HEK293T (cell line): ENCODE results near the gene WDR49.

Experiments used
- BHLHE40 ChIP-seq: fragments of 450-650 bp; IDR thresholded peaks from 2 replicates; pipeline ENCODE4 v1.6.1; 2016; ENCODE audit warnings: mild to moderate bottlenecking, moderate library complexity, borderline replicate concordance
- CTBP1 ChIP-seq: fragments of 450-650 bp; IDR thresholded peaks from 2 replicates; pipeline ENCODE4 v1.6.1; 2016; ENCODE audit warnings: borderline replicate concordance
- FOXK2 ChIP-seq: fragments of 450-650 bp; IDR thresholded peaks from 2 replicates; pipeline ENCODE4 v1.6.1; 2016; ENCODE audit warnings: mild to moderate bottlenecking
- FOXM1 ChIP-seq: fragments of 450-650 bp; IDR thresholded peaks from 2 replicates; pipeline ENCODE4 v1.6.1; 2017; ENCODE audit warnings: mild to moderate bottlenecking, borderline replicate concordance
- NFRKB ChIP-seq: fragments of 450-650 bp; IDR thresholded peaks from 2 replicates; pipeline ENCODE4 v1.6.1; 2016; ENCODE audit warnings: mild to moderate bottlenecking, moderate library complexity

DNA sequence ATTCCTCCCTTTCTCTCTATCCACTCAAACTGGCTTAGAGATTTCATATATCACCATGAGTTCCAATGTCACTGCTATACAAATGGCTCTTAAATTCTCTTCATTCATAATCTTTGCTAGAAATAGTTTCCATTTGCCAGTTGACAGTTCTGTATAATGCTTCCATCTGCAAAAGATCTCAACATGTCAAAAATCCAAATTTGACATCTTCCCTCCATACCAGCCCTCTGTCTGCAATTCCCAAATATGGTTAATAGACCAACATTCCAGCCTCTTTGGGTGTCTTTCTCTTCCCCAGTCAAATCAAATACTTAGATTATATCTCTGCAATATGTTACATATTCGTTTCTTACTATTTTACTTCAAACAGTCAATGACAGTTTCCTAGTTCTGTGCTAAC is 115.7 kb downstream of the WDR49 start:
- TF ChIP-seq FOXK2 (no peak), CTBP1 (no peak), BHLHE40 (no peak), FOXM1 (no peak), NFRKB (no peak)
